NCI-H1417 (cell line): ENCODE data around the gene DLK2.

Source experiments
- DNase-seq, 3 experiments: peaks; one replicate each; lab custom pipeline; 2025; lab: John Stamatoyannopoulos, UW

DLK2 gene

GRCh38 chr6:43454290-43454695 lies 1.1 kb downstream of the DLK2 start:
- DNase-seq: no peak

DNA sequence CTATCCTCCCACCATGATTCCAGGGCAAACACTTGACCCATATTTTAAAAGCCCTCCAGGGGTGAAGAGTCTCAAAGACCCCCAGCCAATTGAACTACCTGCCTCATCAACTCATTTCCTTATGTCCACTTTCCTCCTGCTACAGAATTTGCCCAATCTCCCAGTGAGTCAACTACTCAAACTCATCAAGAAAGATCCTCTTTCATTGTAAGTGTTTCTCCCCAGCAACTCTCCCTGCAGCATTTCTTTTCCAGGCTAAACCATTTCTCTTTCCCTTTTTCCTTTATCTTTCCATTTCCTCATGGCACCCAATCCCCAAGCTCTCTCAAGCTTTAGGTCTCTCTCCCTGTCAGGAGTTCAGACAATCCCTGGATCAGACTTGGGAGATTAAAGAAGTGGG lies 1.5 kb downstream of the DLK2 start:
- no peak for DNase-seq

- DNase-seq: no peak
Measured at GRCh38 chr6:43452896-43453295, 2.5 kb downstream of the DLK2 start.

DNA sequence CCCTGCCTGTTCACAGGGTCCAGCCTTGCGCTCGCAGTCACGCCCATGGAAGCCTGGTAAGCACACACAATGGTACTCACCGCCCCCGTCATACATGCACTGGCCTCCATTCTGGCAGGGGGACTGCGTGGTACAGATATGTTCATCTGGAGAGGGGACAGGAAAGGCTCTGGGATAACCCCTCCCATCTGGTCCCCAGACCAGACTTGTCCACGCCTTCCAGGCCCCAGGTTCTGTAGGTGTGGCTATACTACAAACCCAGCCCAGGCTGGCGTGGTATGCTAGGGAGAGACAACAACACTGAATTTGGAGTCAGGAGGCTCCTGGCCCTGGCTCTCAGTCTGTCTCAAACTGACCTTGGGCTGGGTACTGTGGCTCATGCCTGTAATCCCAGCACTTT lies 3.4 kb downstream of the DLK2 start:
- DNase-seq: no peak

- DNase-seq: no peak
Measured at GRCh38 chr6:43451348-43451747, 4.0 kb downstream of the DLK2 start.

GRCh38 chr6:43450699-43451131 lies 4.6 kb downstream of the DLK2 start:
- DNase-seq: no peak

GRCh38 chr6:43448916-43449315 lies 6.4 kb downstream of the DLK2 start:
- DNase-seq: no peak

DNA sequence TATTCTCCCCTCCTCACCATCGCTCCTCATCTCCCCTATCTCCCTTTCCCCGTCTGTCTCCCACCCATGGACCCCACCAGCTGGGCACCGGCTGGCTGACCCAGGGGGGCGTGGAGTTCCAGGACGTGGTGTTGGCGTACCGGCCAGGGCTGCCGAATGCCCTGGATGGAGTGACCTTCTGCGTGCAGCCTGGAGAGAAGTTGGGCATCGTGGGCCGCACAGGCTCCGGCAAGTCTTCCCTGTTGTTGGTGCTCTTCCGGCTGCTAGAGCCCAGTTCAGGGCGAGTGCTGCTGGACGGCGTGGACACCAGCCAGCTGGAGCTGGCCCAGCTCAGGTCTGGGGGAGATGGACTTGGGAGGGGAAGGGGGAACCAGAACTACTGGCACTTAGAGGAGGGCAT lies 7.7 kb downstream of the DLK2 start:
- no peak for DNase-seq

- no peak for DNase-seq
Measured at GRCh38 chr6:43445576-43445975, 9.8 kb downstream of the DLK2 start.

- DNase-seq: no peak
Measured at GRCh38 chr6:43444582-43444981, 10.8 kb downstream of the DLK2 start.

GRCh38 chr6:43444036-43444435 lies 11.3 kb downstream of the DLK2 start:
- no peak for DNase-seq

DNA sequence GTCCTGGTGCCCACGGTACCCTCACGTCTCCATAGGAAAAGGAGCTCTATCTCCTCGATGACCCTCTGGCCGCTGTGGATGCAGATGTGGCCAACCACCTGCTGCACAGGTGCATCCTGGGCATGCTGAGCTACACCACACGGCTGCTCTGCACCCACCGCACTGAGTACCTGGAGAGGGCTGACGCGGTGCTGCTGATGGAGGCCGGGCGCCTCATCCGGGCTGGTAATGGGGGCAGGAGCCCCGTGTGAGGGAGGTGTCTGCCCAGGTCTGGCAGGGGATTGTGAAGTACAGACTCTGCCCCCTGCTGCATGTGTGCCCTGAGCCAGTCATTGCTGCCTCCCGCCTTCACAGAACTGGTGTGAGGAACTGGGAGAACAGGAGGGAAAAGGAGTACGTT lies 12.4 kb downstream of the DLK2 start:
- DNase-seq: no peak

- peak in 1 of 3 experiments; percentile 3 for DNase-seq
Measured at GRCh38 chr6:43437700-43438099, 17.6 kb downstream of the DLK2 start.

DNA sequence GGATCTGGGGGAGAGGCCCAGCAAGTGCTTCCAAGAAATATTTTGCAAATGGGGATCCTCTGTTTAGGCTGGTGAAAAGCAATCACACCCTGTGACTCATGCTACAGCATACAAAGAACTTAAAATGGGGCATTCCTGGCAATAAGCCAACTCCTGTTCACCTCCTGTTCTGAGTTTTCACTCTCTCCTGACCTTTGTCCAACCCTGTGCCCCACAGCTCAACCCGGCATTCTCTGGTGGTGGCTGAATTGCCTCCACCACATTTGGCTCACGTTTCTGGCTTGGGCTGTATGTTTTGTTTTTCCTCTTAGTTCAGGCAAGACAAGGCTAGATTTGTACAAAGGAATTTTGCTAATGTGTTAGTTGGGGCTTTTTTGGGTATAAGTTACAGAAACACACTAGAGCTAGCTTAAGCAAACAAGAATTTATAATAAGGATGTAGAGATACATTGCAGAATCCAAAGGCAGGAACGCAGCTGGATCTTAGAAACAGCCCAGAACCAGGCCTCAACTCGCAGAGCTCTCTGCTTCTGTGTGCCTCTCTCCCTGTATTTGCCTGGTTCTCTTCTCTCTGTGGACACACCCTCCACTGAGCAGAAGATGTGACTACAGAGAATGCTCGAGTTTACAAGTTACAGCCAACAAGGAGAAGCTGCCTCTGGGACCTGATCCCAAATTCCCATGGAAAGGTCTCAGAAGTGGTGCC lies 18.6 kb downstream of the DLK2 start:
- DNase-seq: peak in 1 of 3 experiments; percentile 6

GRCh38 chr6:43435682-43436437 lies 19.5 kb downstream of the DLK2 start:
- no peak for DNase-seq

GRCh38 chr6:43434943-43435342 lies 20.4 kb downstream of the DLK2 start:
- DNase-seq: no peak

GRCh38 chr6:43434001-43434840 lies 21.1 kb downstream of the DLK2 start:
- no peak for DNase-seq

GRCh38 chr6:43433148-43433547 lies 22.2 kb downstream of the DLK2 start:
- DNase-seq: no peak

GRCh38 chr6:43432009-43432945 lies 23.1 kb downstream of the DLK2 start:
- DNase-seq: no peak

GRCh38 chr6:43428874-43429273 lies 26.5 kb downstream of the DLK2 start:
- no peak for DNase-seq

DNA sequence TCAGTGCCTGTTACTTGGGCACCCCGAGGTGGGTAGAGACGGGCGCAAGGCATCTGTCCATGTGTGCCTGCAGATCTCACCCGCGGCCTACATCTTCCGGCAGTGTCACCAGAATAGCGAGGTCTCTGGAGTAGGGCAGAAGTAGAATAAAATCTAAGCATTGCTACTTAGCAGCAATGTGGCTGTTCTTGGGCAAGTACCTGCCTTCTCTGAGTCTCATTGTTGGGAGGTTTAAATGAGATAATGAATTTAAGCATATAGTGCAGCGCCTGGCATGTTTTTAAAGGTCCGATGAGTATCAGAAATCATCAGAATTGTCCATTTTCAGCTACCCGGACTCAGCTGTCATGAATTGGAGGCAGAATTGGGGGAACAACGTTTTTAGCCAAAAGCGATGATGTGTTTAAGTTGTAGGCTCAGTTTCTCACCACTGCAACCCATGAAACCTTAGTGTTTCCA lies 27.2 kb downstream of the DLK2 start:
- DNase-seq: peak in 2 of 3 experiments; percentile 33 to 45
